PC-3 (cell line): ENCODE data around the gene GPR78.

Source experiments
- EZH2 ChIP-seq: fragments of 300-600 bp; sonication (generic); IDR thresholded peaks from one replicate; pipeline ENCODE4 v1.6.1; 2017; ENCODE audit warnings: antibody characterized with exemption, mild to moderate bottlenecking, low read length; ENCODE audit not compliant: unreplicated experiment
- EZH2phosphoT487 ChIP-seq: fragments of 300-600 bp; sonication (generic); IDR thresholded peaks from 2 replicates; pipeline ENCODE4 v1.6.1; 2018; ENCODE audit warnings: mild to moderate bottlenecking, antibody characterized with exemption, low read length, borderline replicate concordance
- TF ChIP-seq, protein P1 (sequence below): fragments of 300-600 bp; sonication (generic); conservative IDR thresholded peaks from 2 replicates; pipeline ENCODE4 v1.5.1; 2017; ENCODE audit warnings: antibody characterized with exemption, low read depth, mild to moderate bottlenecking, low read length

GRCh38 chr4:8588196-8588470 lies 7.9 kb downstream of the GPR78 start:
- TF ChIP-seq, protein P1, sequence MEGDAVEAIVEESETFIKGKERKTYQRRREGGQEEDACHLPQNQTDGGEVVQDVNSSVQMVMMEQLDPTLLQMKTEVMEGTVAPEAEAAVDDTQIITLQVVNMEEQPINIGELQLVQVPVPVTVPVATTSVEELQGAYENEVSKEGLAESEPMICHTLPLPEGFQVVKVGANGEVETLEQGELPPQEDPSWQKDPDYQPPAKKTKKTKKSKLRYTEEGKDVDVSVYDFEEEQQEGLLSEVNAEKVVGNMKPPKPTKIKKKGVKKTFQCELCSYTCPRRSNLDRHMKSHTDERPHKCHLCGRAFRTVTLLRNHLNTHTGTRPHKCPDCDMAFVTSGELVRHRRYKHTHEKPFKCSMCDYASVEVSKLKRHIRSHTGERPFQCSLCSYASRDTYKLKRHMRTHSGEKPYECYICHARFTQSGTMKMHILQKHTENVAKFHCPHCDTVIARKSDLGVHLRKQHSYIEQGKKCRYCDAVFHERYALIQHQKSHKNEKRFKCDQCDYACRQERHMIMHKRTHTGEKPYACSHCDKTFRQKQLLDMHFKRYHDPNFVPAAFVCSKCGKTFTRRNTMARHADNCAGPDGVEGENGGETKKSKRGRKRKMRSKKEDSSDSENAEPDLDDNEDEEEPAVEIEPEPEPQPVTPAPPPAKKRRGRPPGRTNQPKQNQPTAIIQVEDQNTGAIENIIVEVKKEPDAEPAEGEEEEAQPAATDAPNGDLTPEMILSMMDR: no peak
- no peak for TF ChIP-seq EZH2
- TF ChIP-seq EZH2phosphoT487: no peak
